GM21515 (cell line): Measurements from ENCODE around the gene GAS2L1.

Experiments used
- ATAC-seq: cut with Tn5 transposase; IDR thresholded peaks from one replicate; pipeline ENCODE4 v1.9.1; 2021; ENCODE audit not compliant: unreplicated experiment

GAS2L1 gene

GRCh38 chr22:29308791-29309262 is 2.4 kb downstream of the GAS2L1 start:
- ATAC-seq: no peak

DNA sequence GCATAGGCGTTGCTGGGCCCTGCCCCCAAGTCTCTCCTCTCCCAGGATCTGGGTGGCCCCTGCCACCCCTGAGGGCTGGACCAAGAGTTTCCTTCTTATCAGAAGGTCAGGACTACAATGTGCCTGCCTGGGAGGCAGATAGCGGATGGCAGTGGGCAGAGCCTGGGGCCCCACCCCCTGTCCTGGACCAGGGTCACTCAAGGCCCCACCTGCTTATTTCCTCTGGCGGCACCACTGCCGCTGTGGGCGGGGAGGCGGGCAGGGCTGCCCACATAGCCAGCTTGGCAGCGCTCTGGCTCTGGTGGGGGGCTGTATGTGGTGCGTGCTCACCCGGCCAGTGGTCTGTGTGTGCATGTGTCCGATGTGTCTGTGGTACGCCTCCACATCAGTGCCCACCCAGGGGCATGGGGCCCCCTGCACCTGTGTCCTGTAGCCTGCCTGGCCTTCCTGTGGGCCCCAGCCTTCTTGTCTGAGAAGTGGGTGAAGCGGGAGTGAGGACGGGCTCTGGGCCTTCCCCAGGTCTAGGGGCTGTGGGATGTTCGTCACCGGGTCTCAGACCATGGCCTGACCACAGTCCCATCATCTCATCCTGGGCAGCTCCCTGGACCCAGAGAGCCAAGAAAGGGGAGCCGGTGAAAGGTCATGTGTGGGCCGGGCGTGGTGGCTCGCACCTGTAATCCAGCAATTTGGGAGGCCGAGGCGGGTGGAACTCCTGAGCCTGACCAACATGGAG is 3.0 kb downstream of the GAS2L1 start:
- ATAC-seq: no peak

DNA sequence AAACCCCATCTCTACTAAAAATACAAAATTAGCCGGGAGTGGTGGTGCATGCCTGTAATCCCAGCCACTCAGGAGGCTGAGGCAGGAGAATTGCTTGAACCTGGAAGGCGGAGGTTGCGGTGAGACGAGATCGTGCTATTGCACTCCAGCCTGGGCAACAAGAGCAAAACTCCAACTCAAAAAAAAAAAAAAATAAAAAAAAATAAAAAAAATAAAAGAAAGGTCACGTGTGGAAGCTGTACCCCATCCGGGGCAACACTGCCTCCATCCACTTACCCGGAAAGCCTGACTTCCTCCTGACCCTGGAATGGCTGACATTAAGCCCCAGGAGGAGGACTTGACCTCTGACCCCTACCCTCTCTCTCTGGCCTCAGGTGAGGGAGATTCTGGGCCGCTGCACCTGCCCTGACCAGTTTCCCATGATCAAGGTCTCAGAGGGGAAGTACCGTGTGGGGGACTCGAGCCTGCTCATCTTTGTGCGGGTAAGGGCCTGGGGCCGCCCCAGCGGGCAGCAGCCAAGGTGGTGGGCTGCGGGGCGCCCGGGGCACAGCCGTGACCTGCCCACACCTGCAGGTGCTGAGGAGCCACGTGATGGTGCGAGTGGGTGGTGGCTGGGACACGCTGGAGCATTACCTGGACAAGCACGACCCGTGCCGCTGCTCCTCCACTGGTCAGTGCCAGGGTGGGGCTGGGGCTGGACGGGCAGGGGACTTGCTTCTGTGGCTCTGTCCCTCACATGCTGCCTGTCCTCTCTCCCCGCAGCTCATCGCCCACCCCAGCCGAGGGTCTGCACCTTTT is 3.8 kb downstream of the GAS2L1 start:
- ATAC-seq: no peak

GRCh38 chr22:29310863-29311339 is 4.5 kb downstream of the GAS2L1 start:
- ATAC-seq: no peak

DNA sequence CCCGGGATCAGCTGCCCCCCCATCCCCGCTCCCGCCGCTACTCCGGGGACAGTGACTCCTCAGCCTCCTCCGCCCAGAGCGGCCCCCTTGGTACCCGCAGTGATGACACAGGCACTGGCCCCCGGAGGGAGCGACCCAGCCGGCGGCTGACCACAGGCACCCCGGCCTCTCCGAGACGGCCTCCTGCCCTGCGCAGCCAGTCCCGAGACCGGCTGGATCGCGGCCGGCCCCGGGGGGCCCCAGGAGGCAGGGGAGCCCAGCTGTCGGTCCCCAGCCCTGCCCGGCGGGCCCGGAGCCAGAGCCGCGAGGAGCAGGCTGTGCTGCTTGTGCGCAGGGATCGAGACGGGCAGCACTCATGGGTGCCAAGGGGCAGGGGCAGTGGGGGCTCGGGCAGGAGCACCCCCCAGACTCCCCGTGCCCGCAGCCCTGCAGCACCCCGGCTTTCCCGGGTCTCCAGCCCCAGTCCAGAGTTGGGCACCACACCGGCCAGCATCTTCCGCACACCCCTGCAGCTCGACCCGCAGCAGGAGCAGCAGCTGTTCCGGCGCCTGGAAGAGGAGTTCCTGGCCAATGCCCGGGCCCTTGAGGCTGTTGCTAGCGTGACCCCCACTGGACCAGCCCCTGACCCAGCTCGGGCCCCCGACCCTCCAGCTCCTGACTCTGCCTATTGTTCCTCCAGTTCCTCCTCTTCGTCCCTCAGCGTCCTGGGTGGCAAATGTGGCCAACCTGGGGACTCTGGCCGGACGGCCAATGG is 5.2 kb downstream of the GAS2L1 start:
- ATAC-seq: no peak

DNA sequence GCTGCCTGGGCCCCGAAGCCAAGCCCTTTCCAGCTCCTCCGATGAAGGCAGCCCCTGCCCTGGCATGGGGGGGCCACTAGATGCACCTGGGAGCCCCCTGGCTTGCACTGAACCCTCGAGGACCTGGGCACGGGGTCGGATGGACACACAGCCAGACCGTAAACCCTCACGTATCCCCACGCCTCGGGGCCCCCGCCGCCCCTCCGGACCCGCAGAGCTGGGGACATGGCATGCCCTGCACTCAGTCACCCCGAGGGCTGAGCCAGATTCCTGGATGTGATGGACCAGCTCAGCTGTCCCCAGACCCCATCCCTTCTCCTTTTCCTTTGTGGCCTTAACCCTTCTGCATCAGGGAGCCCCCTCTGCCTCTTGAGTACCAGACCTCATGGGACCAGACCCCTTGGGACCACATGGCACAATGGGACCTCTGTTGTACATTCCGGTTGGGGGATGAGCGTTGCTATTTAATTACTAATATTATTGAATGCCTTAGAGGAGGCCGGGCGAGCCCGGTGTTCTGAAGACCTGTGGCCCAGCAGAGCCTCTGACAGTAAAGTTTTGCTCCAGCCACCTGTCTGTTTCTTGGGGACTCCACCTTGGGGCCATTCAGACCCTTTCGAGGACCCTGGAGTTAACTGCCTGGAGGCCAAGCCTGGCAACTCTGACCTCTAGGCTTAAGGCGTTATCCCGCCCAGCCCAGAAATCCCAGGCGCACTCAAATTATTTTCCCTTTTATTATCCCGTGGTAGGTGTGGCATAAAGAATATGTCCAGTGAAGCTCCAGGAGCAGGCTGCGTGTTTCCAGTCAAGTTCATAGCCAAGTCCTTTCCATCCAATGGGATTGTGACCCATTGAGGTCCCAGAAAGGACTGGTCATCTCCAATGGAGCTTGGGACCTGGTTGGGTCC is 6.0 kb downstream of the GAS2L1 start:
- ATAC-seq: no peak

- no peak for ATAC-seq
These were observed 6.7 kb downstream of the GAS2L1 start for GRCh38 chr22:29313126-29313575.

GRCh38 chr22:29313576-29314466 is 7.4 kb downstream of the GAS2L1 start:
- no peak for ATAC-seq

DNA sequence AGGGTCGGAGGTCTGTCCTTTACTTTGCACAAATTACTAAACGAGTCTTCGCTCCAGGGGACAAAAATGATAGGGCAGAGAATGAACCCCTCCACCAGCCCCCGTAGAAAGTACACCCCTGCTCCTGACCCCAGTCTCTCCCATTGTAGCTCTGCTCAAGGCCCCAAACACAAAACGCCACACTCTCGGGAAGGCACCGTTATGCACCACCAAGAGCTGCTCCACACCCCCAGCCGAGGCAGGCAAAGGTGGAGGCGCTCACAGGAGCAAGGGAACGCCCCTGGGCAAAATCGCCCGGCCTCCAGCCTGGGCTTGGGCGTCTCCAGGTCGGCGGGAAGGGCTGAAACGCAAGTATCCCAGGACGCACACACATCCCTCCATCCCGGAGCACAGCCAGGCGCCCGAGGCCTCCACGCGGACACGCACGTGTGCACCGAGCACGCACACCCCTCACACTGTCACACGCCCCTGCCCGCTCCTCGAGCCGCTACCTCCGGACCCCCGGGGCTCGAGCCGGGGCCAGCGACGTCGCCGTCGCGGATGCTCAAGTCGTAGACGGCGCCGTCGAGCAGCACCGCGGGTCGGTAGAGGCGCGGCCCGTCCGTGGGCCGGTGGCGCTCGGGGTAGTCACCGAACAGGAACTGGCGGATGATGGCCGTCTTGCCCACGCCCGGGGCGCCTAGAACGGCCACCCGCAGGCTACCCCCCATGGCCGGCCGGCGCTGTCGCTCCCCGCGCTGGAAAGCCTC is 8.3 kb downstream of the GAS2L1 start:
- ATAC-seq: no peak

- ATAC-seq: no peak
These were observed 9.1 kb downstream of the GAS2L1 start, which contains the start of gene RASL10A for GRCh38 chr22:29315286-29316140. Gene RASL10A (minus strand): TSS chr22:29315697. CDS start chr22:29315246, 451 bp downstream.

DNA sequence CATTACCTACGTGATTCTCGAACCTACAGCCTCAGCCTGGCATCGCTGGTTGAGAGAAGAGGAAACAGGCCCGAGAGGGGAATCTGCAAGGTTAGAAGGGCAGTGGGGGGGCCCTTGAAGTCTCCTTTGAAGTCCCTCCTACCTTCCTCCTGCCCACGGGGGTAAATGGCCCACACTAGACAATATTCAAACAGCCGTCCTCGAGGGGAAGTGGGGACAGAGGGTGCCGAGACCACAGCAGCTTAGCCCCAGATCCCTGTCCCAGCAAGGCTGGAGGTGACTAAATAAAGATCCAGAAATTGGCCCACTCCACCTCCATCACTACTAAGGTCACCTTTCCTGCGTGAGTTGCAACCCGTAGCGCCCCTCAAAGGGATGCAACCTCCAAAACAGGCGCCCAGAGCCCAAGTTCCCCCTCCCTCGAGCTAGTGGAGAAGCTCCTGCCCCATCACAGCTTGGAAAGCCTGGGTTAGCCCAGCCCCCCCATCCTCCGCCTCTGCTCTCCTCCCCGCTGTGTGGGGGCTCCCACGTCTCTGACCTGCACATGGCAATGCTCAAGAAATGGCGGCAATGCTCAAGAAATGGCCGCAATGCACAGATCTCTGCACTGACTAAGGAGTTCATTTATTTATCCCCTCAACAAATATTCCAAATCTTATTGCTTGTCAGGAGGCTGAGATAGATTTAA is 9.8 kb downstream of the GAS2L1 start:
- ATAC-seq: no peak

GRCh38 chr22:29317827-29318454 is 11.5 kb downstream of the GAS2L1 start:
- ATAC-seq: no peak

DNA sequence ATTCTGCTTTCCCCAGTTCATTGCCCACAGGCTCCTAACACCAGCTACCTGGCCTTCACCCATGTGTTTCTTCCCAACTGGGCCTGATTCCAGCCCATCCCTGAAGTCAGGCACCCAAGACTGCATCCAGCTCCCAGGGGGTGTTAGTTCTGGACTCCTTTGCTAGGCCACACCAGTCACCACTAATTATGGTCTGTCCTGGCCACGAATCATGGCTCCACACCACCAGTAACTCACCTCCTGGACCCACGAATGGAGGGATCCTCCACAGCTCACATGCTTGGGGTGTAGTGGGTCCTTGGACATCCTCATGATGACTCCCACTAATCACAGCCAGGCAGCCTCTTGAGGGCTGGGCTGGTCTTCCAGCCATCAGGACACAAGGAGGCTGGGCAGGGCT is 12.6 kb downstream of the GAS2L1 start:
- ATAC-seq: no peak

DNA sequence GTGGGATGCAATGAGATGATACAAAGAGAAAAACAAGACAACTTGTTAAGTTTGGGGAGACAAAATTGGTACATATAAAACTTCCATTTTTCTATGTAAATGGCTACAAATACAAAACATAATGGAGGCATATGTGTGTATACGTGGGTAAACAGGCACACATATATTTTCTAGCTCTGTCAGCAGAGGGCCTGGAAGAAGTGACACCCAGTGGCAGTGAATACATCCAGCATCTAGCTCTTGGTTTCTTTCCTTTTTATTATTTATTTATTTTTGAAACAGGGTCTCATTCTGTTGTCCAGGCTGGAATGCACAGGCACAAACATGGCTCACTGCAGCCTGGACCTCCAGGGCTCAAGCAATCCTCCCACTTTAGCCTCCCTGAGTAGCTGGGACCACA is 14.1 kb downstream of the GAS2L1 start:
- no peak for ATAC-seq

DNA sequence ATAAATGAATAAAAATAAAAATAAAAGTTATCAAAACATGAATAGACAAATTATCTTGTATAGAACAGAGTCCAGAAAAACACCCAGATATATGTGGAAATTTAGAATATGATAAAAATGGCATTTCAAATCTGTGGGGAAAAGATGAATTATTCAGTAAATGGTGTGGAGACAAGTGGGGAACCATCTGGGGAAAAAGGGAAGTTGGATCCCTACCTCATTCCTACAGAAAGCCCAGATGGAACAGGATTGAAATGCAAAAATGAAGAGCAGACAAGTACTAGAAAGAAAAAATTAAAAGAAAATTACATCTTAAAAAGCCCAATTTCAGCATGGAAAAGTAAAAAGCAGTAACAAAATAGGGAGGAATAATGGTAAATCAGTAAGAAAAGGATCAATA is 17.2 kb downstream of the GAS2L1 start:
- ATAC-seq: no peak

GRCh38 chr22:29325356-29325755 is 18.9 kb downstream of the GAS2L1 start:
- no peak for ATAC-seq
